GM10248 (cell line): ENCODE results near the gene PNMA1.

Experiments
- CTCF ChIA-PET: fragments of 300-600 bp; sonication (Branson Sonifier 250); formaldehyde crosslinking; extraction: SDS; loops from one replicate; lab custom pipeline; 2021; ENCODE audit warnings: antibody characterized with exemption; lab: Yijun Ruan, JAX
- POLR2A ChIA-PET: fragments of 350-650 bp; sonication (Branson Sonifier 250); formaldehyde crosslinking; extraction: SDS; loops from one replicate; lab custom pipeline; 2020; ENCODE audit warnings: antibody characterized with exemption; lab: Yijun Ruan, JAX
- DNase-seq: peaks from one replicate; pipeline ENCODE4 v3.0.0; 2012; ENCODE audit errors: extremely low spot score
- TF ChIP-seq, protein P1 (sequence below): IDR thresholded peaks from 2 replicates; pipeline ENCODE4 v1.5.1; 2012; ENCODE audit warnings: mild to moderate bottlenecking, low read depth; ENCODE audit errors: extremely low read depth, missing control alignments, control extremely low read depth

The PNMA1 gene

GRCh38 chr14:73719361-73719760 lies 5.2 kb upstream of the PNMA1 start:
- no peak for DNase-seq
- TF ChIP-seq, protein P1, sequence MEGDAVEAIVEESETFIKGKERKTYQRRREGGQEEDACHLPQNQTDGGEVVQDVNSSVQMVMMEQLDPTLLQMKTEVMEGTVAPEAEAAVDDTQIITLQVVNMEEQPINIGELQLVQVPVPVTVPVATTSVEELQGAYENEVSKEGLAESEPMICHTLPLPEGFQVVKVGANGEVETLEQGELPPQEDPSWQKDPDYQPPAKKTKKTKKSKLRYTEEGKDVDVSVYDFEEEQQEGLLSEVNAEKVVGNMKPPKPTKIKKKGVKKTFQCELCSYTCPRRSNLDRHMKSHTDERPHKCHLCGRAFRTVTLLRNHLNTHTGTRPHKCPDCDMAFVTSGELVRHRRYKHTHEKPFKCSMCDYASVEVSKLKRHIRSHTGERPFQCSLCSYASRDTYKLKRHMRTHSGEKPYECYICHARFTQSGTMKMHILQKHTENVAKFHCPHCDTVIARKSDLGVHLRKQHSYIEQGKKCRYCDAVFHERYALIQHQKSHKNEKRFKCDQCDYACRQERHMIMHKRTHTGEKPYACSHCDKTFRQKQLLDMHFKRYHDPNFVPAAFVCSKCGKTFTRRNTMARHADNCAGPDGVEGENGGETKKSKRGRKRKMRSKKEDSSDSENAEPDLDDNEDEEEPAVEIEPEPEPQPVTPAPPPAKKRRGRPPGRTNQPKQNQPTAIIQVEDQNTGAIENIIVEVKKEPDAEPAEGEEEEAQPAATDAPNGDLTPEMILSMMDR: no peak
- ChIA-PET POLR2A (no interaction called here), CTCF (interaction anchor here (1.1 to 3.2 kb wide), 2 partner anchors 9 to 11 kb away, joined by 3 to 16 read pairs; no protein-coding TSS in a partner anchor)

DNA sequence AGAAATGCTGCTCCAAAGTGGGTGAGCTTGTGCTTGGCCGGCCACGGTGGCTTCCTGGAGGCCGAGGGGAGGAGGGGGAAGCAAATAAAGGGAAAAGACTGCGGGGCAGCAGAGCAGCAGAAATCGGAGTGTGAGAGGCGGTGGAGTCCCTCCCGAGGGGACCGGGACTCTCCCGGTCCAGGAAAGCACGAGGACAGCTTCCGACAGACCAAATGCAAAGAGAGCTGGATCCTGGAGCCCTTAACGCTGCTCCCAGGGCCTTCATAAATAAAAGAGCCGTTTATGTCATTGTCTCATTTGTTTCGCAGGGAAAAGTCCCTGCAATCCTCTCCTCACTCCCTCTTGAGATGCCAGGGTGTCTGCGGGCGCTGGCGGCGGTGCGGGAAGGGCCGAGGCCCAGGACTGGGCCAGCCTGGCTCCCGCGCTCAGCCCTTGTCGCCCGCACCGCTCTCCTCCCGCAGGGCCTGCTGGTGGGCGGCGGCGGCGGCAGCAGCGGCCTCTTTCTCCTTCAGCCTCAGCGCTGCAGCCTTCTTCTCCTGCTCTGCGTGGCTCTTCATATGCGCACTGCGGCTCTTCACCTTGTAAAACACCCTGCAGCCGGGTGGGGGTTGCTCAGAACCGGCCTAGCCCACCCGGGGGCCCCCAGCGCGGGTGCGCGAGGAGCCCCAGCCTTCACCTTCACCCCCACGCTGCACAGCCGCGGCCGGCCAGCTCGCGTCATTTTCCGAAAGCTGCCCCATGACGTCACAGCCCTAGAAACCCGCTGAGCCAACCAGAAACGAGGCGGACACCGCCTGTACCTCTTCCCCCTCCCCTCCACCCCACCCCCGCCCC lies 4.5 kb upstream of the PNMA1 start:
- TF ChIP-seq, protein P1: no peak
- CTCF ChIA-PET: interaction anchor here (3.2 to 3.7 kb wide), 2 partner anchors 10 to 12 kb away, joined by 16 to 25 read pairs; no protein-coding TSS in a partner anchor
- POLR2A ChIA-PET: no interaction called here
- no peak for DNase-seq

- TF ChIP-seq, protein P1: no peak
- ChIA-PET CTCF (interaction anchor here (0.9 to 3.7 kb wide), 3 partner anchors 11 to 106 kb away, joined by 3 to 25 read pairs (median 3); no protein-coding TSS in a partner anchor), POLR2A (interaction anchor here (0.6 to 0.9 kb wide), 2 partner anchors 53 to 582 kb away, joined by 3 read pairs; partner anchors contain the start of gene PSEN1)
- DNase-seq: no peak
Measured at GRCh38 chr14:73717711-73718417, 3.7 kb upstream of the PNMA1 start.

DNA sequence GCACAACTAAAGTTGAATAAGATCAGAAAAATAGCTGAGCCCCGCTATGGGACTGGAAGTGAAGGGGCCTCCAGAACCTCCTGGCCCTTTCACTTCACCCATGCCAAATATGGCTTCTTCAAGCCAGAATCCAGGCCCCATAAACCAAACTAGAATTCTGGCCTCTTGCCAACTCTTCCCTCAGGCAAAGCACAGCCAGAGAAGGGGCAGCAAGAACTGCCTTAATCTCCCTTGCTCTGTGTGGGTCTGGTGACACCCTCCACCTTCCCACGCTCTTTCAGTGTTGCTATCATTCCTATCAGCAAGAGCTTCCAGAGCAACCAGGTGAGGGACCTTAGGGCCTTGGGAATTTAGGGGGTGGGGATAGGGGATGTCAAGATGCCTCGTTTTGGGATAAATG lies 3.1 kb upstream of the PNMA1 start:
- ChIA-PET CTCF (interaction anchor here (0.9 to 3.7 kb wide), 3 partner anchors 11 to 107 kb away, joined by 3 to 25 read pairs (median 3); no protein-coding TSS in a partner anchor), POLR2A (interaction anchor here (0.9 kb wide), 1 partner anchor 581 kb away, joined by 3 read pairs; the partner anchor contains the start of gene PSEN1)
- TF ChIP-seq, protein P1: no peak
- no peak for DNase-seq

GRCh38 chr14:73715707-73716106 lies 1.5 kb upstream of the PNMA1 start:
- ChIA-PET CTCF (interaction anchor here (1.0 to 3.7 kb wide), 3 partner anchors 13 to 110 kb away, joined by 3 to 25 read pairs (median 4); no protein-coding TSS in a partner anchor), POLR2A (no interaction called here)
- DNase-seq: no peak
- TF ChIP-seq, protein P1: no peak

GRCh38 chr14:73714656-73715081 lies 485 bp upstream of the PNMA1 start:
- ChIA-PET POLR2A (no interaction called here), CTCF (interaction anchor here (1.8 kb wide), 1 partner anchor 27 kb away, joined by 6 read pairs; no protein-coding TSS in a partner anchor)
- DNase-seq: no peak
- TF ChIP-seq, protein P1: no peak
